Measurements from ENCODE around the gene VILL. TPM values are rescaled to one million over a fixed set of nuclear protein-coding genes. Genes with fewer than 3 reads are reported as not detected.

The VILL gene
- polyA plus RNA-seq, 1 experiment = 8.8 TPM

GRCh38 chr3:37991109-37991508 lies 523 bp downstream of the VILL start:
- DNase-seq (ENCODE audit: low read depth) = no peak
- ChIA-PET CTCF (interaction anchor here (3.5 kb wide), 1 partner anchor 136 kb away, joined by 15 read pairs; no protein-coding TSS in a partner anchor), POLR2A (no interaction called here)
- Histone ChIP-seq H3K36me3 (ENCODE audit: control insufficient read depth, insufficient read depth, low read length) (no peaks in the 10 kb centered on the region), H3K27me3 (ENCODE audit: control insufficient read depth, insufficient read depth, low read length) (no peaks in the 10 kb centered on the region), H3K4me3 (ENCODE audit: low read depth, low read length) (no peak overlapping the region)
- no peak for TF ChIP-seq CTCF (IDR thresholded peaks at IDR 0.05; ENCODE audit: insufficient read depth, low read depth, low read length)

GRCh38 chr3:37991823-37992222 lies 1.2 kb downstream of the VILL start:
- H3K27me3 ChIP-seq (ENCODE audit: control insufficient read depth, insufficient read depth, low read length) = no peaks in the 10 kb centered on the region
- no peak for DNase-seq (ENCODE audit: low read depth)
- no peak overlapping the region for H3K4me3 ChIP-seq (ENCODE audit: low read depth, low read length)
- CTCF ChIA-PET = interaction anchor here (0.6 to 3.5 kb wide), 3 partner anchors 12 to 137 kb away, joined by 3 to 15 read pairs (median 4); no protein-coding TSS in a partner anchor
- H3K36me3 ChIP-seq (ENCODE audit: control insufficient read depth, insufficient read depth, low read length) = no peaks in the 10 kb centered on the region
- no peak for TF ChIP-seq CTCF (IDR thresholded peaks at IDR 0.05; ENCODE audit: insufficient read depth, low read depth, low read length)
- POLR2A ChIA-PET = no interaction called here

DNA sequence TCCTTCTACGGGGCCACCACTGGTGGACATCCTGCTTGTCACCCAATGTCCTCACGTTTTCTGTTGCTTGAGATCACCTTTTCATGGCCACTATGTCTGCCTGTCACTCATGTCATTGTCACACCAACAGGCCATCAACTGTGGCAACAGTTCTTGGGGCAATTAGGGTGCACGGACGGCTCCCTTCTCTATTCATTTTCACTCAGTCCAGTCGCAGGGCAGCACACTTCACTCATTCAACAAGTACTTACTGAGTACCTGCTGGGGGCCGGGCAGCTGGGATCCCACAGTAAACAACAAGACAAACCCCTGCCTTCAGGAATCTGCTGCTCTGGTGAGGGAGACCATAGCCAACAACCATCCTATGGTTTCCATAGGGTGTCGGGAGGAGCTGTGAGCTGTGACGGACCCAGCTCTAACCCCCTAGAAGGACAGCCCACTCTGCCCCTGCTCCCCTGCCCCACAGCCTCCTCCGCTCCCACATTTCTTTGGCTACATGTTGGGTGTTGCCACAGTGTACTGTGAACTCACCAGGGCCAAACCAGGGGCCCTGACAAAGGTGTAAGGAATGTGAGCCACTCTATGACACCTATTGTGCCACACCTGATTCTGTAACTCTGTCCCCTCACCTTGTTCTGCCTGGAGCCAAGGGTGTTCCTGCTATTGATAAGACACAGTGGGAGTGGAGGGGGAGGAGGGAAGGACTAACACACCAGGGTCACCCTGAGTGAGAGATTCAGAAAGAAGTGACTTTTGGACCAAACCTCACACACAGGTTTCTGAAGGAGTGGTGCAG lies 1.9 kb downstream of the VILL start:
- H3K4me3 ChIP-seq (ENCODE audit: low read depth, low read length) = no peak overlapping the region
- ChIA-PET POLR2A (no interaction called here), CTCF (interaction anchor here (0.6 to 3.5 kb wide), 3 partner anchors 11 to 137 kb away, joined by 3 to 15 read pairs (median 4); no protein-coding TSS in a partner anchor)
- no peak for DNase-seq (ENCODE audit: low read depth)
- no peak for TF ChIP-seq CTCF (IDR thresholded peaks at IDR 0.05; ENCODE audit: insufficient read depth, low read depth, low read length)
- H3K36me3 ChIP-seq (ENCODE audit: control insufficient read depth, insufficient read depth, low read length) = no peaks in the 10 kb centered on the region
- H3K27me3 ChIP-seq (ENCODE audit: control insufficient read depth, insufficient read depth, low read length) = no peaks in the 10 kb centered on the region

DNA sequence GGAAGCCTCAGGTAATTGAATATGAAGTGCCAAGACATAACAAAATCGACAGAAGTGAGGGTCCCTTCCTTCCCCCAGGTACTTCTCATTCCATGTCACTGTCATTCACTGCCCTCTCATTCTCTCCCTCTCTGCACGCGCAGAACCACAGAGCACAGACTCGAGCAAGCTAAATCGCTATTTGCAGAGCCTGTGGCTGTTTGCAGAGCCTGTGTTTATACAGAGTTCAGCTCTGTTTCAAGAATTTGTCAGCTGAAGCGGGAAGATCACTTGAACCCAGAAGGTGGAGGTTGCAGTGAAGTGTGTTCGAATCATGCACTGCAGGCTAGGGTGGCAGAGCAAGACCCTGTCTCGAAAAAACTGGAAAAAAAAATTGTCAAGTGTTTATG lies 2.5 kb downstream of the VILL start:
- Histone ChIP-seq H3K36me3 (ENCODE audit: control insufficient read depth, insufficient read depth, low read length) (no peaks in the 10 kb centered on the region), H3K4me3 (ENCODE audit: low read depth, low read length) (no peak overlapping the region), H3K27me3 (ENCODE audit: control insufficient read depth, insufficient read depth, low read length) (no peaks in the 10 kb centered on the region)
- no peak for DNase-seq (ENCODE audit: low read depth)
- ChIA-PET CTCF (interaction anchor here (3.5 kb wide), 1 partner anchor 138 kb away, joined by 15 read pairs; no protein-coding TSS in a partner anchor), POLR2A (no interaction called here)
- TF ChIP-seq CTCF (IDR thresholded peaks at IDR 0.05; ENCODE audit: insufficient read depth, low read depth, low read length) = no peak

GRCh38 chr3:37993460-37993819 lies 2.9 kb downstream of the VILL start:
- Histone ChIP-seq H3K36me3 (ENCODE audit: control insufficient read depth, insufficient read depth, low read length) (no peaks in the 10 kb centered on the region), H3K4me3 (ENCODE audit: low read depth, low read length) (peak overlapping the region; percentile 55), H3K27me3 (ENCODE audit: control insufficient read depth, insufficient read depth, low read length) (no peaks in the 10 kb centered on the region)
- ChIA-PET POLR2A (no interaction called here), CTCF (interaction anchor here (3.5 kb wide), 1 partner anchor 138 kb away, joined by 15 read pairs; no protein-coding TSS in a partner anchor)
- DNase-seq (ENCODE audit: low read depth) = no peak
- TF ChIP-seq CTCF (IDR thresholded peaks at IDR 0.05; ENCODE audit: insufficient read depth, low read depth, low read length) = no peak

All from BJ (cell line).